Limb (tissue), 2 donors: ENCODE data around the gene OPRL1.
"Not testable (repeated sequence)": the region's sequence is repeated elsewhere in the genome, so short reads cannot be mapped to it uniquely, and the experiment has no call there.

Experiments
- DNase-seq, 2 donors: peaks; one replicate each; pipeline ENCODE4 v3.0.0-alpha.2; 2016; ENCODE audit errors: extremely low spot score in 2 of 2

The OPRL1 gene

GRCh38 chr20:64083804-64084684, 4.2 kb downstream of the OPRL1 start, which contains the start of gene LKAAEAR1:
TSS of gene LKAAEAR1 (minus strand) at chr20:64084398. CDS start at chr20:64084219, 179 bp downstream.
- no peak for DNase-seq

GRCh38 chr20:64084685-64085152, 4.8 kb downstream of the OPRL1 start:
- DNase-seq = no peak

GRCh38 chr20:64086801-64087200, 6.9 kb downstream of the OPRL1 start:
- no peak for DNase-seq

GRCh38 chr20:64087226-64087825, 7.4 kb downstream of the OPRL1 start:
- DNase-seq = not testable (repeated sequence)

- DNase-seq = not testable (repeated sequence)
Measured at GRCh38 chr20:64088586-64088985, 8.7 kb downstream of the OPRL1 start.

GRCh38 chr20:64090165-64090564, 10.3 kb downstream of the OPRL1 start:
- DNase-seq = peak in 1 of 2 donors; percentile 68

- no peak for DNase-seq
Measured at GRCh38 chr20:64091340-64091739, 11.5 kb downstream of the OPRL1 start.

- DNase-seq = peak in 1 of 2 donors; percentile 68
Measured at GRCh38 chr20:64091770-64092169, 11.9 kb downstream of the OPRL1 start.

GRCh38 chr20:64092258-64093012, 12.6 kb downstream of the OPRL1 start:
- no peak for DNase-seq

- no peak for DNase-seq
Measured at GRCh38 chr20:64093013-64093503, 13.2 kb downstream of the OPRL1 start.

- no peak for DNase-seq
Measured at GRCh38 chr20:64095455-64095854, 15.6 kb downstream of the OPRL1 start.

GRCh38 chr20:64095927-64096326, 16.0 kb downstream of the OPRL1 start:
- DNase-seq = no peak

- no peak for DNase-seq
Measured at GRCh38 chr20:64096535-64096934, 16.7 kb downstream of the OPRL1 start.

- no peak for DNase-seq
Measured at GRCh38 chr20:64098471-64099013, 18.7 kb downstream of the OPRL1 start.

- DNase-seq = no peak
Measured at GRCh38 chr20:64099086-64099786, 19.4 kb downstream of the OPRL1 start.

- DNase-seq = no peak
Measured at GRCh38 chr20:64099880-64100565, 20.1 kb downstream of the OPRL1 start.

GRCh38 chr20:64100566-64100888, 20.6 kb downstream of the OPRL1 start:
- no peak for DNase-seq

- no peak for DNase-seq
Measured at GRCh38 chr20:64100946-64101688, 21.2 kb downstream of the OPRL1 start.
